Midbrain (tissue), 1 donor: Measurements from ENCODE around the gene MCTP1.

ENCODE experiments used
- DNase-seq: peaks from one replicate; lab custom pipeline; 2025; lab: John Stamatoyannopoulos, UW

Gene MCTP1

DNA sequence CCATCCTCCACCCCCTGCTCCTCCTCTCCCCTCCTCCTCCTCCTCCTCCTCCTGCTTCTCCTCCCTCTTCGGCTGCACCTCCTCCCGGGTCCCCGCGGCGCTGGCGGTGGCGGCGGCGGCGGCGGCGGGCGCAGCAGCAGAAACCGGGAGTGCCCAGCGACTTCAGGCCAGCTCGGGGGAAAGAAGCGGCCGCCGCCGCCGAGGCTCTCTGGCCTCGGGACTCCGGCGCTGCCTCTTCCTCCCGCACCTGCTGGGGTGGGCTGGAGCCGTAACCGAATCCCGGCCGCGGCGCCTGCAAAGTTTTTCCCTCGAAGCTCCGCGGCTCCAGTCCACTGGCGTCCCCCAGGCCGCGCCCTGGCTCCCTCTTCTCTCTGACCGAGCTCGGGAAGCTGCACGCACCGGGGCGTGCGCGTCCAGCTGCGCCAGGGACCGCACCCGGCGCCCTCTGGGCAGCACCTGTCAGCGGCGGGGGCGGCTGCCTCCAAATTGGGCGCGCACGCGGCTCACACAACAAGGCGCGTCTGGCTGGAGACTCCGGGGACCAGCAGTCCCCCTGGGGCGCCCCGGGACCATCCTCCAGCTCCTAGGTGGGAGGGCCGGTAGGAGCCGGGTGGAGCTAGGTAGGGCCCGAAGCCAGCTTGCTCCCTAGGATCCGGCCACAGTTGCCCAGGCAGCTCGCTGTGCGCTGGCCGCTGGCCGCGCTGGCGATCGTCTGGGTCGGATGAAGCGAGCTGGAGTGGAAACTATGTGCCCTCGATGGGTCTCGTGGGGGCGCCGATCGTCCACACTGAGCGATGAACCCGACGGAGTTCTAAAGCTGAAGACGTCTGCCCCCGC, at the start of gene MCTP1:
Gene MCTP1 (minus strand): TSS at position 523 of the 837 bp plus-strand sequence.
- DNase-seq = peak; percentile 9

GRCh38 chr5:95332158-95332557, 47.3 kb upstream of the MCTP1 start:
- DNase-seq = no peak

DNA sequence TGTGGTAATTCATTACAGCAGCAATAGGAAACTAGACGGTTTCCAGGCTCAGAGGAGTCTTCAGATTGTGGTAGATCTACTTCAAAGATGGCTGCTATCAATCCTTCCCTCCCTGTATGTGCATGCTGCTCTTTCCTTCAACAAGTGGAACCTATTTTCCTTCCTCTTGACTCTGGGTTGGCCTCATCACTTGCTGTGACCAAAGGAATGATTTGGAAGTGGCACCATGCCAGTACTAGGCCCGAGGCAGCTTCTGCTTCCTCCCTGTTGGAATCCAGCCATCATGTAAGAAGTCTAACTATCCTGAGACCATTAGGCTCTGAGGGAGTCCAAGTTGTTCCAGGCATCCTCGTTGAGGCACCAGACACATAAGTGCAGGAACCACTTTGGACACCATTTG, 46.5 kb upstream of the MCTP1 start:
- DNase-seq = no peak

GRCh38 chr5:95327211-95327610, 42.3 kb upstream of the MCTP1 start:
- no peak for DNase-seq

DNA sequence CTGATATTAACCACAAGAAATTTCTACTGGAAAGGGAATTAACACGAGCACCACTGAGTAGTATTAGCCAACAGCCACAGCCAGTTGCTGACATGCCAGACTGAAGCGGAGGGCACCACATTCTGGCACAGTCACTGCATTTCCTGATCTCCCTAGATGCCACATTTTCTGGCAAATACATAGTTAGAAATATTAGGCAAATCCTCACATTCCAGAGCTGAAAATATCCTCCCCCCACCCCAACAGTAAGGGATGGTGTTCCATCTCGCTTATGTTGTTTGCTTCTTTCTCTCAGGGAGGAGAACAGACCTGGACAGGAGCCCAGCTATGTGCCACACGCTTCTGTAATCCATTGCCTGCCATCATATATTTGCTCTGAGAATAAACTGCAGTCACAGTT, 32.8 kb upstream of the MCTP1 start:
- DNase-seq = no peak

- no peak for DNase-seq
These were observed 32.2 kb upstream of the MCTP1 start for GRCh38 chr5:95317085-95317484.

- no peak for DNase-seq
These were observed 19.8 kb upstream of the MCTP1 start for GRCh38 chr5:95304711-95305110.

GRCh38 chr5:95298651-95299050, 13.8 kb upstream of the MCTP1 start:
- DNase-seq = no peak

- DNase-seq = no peak
These were observed 11.4 kb upstream of the MCTP1 start for GRCh38 chr5:95296291-95296690.

GRCh38 chr5:95285409-95285755, 488 bp upstream of the MCTP1 start:
- DNase-seq = no peak

- peak; percentile 16 for DNase-seq
These were observed 928 bp downstream of the MCTP1 start for GRCh38 chr5:95283761-95284571.

DNA sequence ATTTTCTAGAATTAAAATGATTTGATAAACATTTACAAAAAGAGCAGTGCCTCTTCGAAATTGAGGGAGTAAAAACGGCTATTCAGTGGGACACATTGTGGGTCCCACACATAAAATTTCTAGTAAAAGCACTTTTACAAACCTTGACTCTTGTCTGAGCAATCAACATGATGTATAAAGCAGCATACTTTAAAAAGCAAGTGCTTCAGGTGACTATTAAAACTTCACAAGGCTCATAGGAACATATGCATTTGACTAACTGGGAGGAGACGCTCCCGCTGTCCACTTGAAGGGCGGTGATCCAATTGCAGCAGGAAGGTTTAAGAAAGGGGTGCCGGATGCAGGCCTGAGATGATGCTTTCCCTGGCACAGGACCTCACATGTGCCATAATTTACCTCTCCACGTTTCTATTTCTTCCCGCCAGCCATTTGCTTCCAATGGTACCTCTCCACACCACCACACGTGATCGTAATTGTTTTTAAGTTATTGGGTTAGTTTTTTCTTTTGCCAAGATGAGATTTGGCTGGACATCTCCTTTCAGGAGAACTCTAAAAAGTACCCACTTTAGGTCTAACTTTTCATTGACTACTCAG, 1.8 kb downstream of the MCTP1 start:
- DNase-seq = no peak

DNA sequence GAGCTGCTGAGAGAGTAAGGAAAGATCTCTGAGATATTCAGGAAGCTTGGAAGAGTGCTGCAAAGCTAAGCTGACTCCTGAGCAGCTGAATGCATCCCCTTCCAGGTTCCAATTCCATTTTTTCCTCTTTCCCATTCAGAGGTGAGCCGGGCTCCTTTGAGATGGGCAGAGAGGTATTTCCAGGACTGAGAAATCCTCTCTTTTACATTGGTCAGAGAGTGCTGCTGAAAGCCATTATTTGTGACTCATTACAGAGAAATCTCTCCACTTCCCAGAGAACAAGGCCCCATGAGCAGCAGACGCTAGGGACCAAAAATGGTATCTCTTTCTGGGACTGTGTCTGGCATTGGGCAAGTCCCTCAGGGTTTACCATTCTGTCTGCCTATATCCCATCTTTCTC, 3.7 kb downstream of the MCTP1 start:
- no peak for DNase-seq

- DNase-seq = no peak
These were observed 4.3 kb downstream of the MCTP1 start for GRCh38 chr5:95280401-95281095.

DNA sequence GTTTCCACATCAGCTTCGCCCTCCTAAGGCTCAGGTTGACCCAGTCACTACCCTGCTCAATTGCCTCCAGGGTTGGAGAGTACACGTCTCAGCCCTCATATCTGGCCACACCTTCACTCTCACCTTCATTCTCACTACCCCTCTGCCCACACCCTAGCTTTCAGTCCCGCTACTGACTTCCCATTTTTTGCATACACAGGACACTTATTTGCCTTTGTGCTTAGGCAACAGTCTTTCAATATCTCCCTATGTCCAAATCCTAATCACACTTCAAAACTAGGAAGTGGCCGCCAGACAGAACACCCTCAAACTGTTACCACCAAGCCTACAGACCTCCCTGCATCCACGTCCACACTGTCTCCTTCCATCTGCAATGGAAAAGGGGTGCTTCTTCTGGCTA, 10.9 kb downstream of the MCTP1 start:
- DNase-seq = no peak

GRCh38 chr5:95272316-95272929, 12.5 kb downstream of the MCTP1 start:
- no peak for DNase-seq

GRCh38 chr5:95262933-95263660, 21.8 kb downstream of the MCTP1 start:
- no peak for DNase-seq

DNA sequence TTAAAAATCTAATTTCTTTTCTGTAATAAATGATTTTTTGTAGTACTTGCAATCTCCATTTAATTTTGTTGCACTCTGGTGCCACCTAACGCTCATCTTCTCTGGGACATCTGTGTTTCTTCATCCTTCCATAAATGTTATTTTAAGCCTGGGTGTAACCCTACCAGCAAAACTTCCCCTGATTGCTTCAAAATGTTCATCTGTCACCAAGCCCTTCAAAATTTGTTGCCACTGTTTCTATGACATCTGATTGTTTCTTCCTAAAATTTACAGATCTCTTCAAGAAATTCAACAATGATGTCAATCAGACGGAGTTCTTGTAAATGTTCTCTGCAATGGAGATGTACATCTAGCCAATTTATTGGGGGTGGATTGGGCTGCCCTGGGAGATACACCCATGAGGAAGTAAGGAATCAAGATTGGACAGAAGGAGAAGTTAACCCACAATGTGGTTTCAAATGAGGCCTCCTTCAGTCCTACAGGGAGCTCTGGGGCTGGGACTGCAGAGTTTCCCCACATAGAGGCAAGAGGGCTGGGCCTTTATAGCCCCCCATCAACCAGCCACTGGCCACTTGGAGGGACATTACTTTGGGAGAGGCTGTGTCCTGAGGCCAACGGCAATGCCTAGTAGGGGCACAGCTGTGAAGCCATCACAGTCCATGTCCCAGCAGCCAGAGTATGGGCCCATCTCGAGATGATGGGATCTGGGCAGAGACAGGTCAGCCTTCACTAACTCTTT, 23.3 kb downstream of the MCTP1 start:
- DNase-seq = no peak

DNA sequence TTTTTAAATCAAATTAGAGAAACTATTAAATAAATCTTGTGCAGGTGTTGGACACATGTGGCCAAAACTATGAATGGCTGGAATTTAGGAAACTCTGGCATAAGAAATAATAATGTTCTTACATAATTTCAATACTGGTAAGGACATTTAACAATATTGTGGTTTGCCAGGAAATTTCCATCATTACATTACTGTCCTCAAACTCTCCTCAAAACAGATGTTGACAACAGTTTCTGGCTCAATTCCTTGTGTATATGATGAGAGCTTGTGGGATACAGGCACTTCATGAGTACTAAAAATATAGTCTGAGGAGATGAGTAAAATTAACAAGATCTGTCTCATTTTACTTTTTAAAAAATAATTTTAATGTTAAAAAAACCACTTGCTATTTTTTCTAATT, 27.9 kb downstream of the MCTP1 start:
- DNase-seq = no peak

DNA sequence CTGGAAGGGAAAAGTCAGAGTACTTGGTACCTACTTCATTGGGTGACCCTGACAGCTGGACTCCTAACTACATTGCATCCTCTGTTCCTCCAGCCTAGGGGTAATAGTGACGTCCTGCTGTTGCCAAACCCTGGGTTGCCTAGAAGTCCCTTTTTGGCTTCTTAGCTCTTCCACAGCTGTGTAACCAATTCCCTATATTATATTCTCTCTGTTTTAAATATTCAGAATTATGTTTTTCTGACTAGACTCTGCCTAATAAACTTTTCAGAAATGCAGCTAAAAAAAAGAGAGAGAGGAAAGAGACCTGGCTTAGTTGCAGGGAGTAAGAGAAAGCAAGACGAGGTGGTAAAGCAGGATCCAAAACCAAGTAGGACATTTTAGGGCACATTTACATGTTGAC, 28.4 kb downstream of the MCTP1 start:
- no peak for DNase-seq

GRCh38 chr5:95252801-95253200, 32.1 kb downstream of the MCTP1 start:
- DNase-seq = no peak
